SK-N-SH (cell line): ENCODE measurements around the gene TP63.

ENCODE experiments used
- ELF1 ChIP-seq: IDR thresholded peaks from 2 replicates; pipeline ENCODE4 v1.4.0; 2012
- NFIC ChIP-seq: IDR thresholded peaks from 2 replicates; pipeline ENCODE4 v1.4.0; 2012; ENCODE audit warnings: borderline replicate concordance
- RFX5 ChIP-seq: IDR thresholded peaks from 2 replicates; pipeline ENCODE4 v1.6.1; 2012; ENCODE audit warnings: mild to moderate bottlenecking, improper control_type of control experiment, low read length
- TAF1 ChIP-seq: IDR thresholded peaks from 2 replicates; pipeline ENCODE4 v1.6.1; 2012; ENCODE audit warnings: low read depth, mild to moderate bottlenecking, low read length, moderate library complexity, borderline replicate concordance
- TF ChIP-seq, protein P1 (sequence below): IDR thresholded peaks from 2 replicates; pipeline ENCODE4 v1.4.0; 2012; ENCODE audit warnings: low read depth
- TF ChIP-seq, protein P2 (sequence below): fragments of 200-600 bp; sonication (generic); IDR thresholded peaks from 2 replicates; pipeline ENCODE4 v1.6.1; 2017; ENCODE audit warnings: antibody characterized with exemption, mild to moderate bottlenecking, moderate library complexity

DNA sequence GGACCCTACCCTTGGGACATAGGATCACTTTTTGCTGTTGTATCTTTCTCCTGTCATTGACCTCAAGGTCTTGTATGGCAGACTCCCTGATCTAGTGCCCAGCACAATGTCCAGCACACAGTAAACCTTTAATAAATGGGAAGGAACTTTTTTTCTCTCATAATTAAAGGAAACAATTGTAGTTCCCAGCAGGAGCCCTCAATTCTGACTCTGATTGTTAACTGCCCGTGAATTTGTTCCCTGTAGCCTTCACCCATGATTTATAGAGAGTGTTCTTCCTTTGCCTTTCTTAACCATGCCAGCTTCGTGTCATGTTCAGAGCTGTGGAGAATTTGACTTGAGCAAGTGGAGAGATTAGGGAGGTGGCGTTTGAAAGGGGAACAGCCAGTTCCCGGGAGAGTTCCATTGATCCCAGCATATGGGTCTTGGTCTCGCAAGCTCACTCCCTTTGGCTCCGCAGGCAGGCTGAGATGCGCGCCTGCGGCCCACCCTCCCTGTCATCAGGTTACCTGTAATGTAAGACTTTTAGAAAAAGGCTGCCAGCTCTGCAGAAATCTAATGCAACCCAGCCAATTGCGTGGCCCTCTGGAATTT is 182.6 kb downstream of the TP63 start:
- TF ChIP-seq, protein P1, sequence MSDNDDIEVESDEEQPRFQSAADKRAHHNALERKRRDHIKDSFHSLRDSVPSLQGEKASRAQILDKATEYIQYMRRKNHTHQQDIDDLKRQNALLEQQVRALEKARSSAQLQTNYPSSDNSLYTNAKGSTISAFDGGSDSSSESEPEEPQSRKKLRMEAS = no peak
- TF ChIP-seq, protein P2, sequence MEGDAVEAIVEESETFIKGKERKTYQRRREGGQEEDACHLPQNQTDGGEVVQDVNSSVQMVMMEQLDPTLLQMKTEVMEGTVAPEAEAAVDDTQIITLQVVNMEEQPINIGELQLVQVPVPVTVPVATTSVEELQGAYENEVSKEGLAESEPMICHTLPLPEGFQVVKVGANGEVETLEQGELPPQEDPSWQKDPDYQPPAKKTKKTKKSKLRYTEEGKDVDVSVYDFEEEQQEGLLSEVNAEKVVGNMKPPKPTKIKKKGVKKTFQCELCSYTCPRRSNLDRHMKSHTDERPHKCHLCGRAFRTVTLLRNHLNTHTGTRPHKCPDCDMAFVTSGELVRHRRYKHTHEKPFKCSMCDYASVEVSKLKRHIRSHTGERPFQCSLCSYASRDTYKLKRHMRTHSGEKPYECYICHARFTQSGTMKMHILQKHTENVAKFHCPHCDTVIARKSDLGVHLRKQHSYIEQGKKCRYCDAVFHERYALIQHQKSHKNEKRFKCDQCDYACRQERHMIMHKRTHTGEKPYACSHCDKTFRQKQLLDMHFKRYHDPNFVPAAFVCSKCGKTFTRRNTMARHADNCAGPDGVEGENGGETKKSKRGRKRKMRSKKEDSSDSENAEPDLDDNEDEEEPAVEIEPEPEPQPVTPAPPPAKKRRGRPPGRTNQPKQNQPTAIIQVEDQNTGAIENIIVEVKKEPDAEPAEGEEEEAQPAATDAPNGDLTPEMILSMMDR = no peak
- TF ChIP-seq RFX5 (no peak), ELF1 (no peak), NFIC (no peak), TAF1 (no peak)
